H1 (cell line): ENCODE measurements around the gene COPZ2. TPM values are rescaled to one million over a fixed set of nuclear protein-coding genes. Genes with fewer than 3 reads are reported as not detected.

Source experiments
- CTCF ChIA-PET: fragments of 300-600 bp; sonication (Branson Sonifier 250); formaldehyde crosslinking; loops from one replicate; lab custom pipeline; 2021; ENCODE audit not compliant: partially characterized antibody; lab: Charles Lee
- POLR2A ChIA-PET: fragments of 300-600 bp; sonication (Branson Sonifier 250); formaldehyde crosslinking; loops from one replicate; lab custom pipeline; 2021; ENCODE audit warnings: inconsistent platforms; ENCODE audit not compliant: partially characterized antibody; lab: Charles Lee
- DNase-seq, 2 experiments: peaks; one replicate each; pipeline versions ENCODE4 v3.0.0 to v3.0.0-alpha.2; 2010 to 2022; ENCODE audit warnings: low spot score in 2 of 2, low read depth in 1 of 2, mixed read lengths in 1 of 2
- FAIRE-seq: peaks from 2 replicates; lab custom pipeline; 2011; peaks lifted over from hg19 to GRCh38; lab: Jason Lieb, UNC
- H2AFZ ChIP-seq: 2 replicates; pipeline ENCODE4 v1.8.1; 2012; ENCODE audit warnings: low read length, inconsistent platforms
- H2AK5ac ChIP-seq: 2 replicates; pipeline ENCODE4 v1.6.1; 2013; ENCODE audit warnings: low read depth, low read length
- H2BK120ac ChIP-seq: replicated peaks from 2 replicates; pipeline ENCODE3; 2013; ENCODE audit warnings: low read depth, low read length, inconsistent platforms
- H2BK12ac ChIP-seq: 2 replicates; pipeline ENCODE4 v1.6.1; 2013; ENCODE audit warnings: low read depth, low read length
- H2BK15ac ChIP-seq: 2 replicates; pipeline ENCODE4 v1.6.1; 2013; ENCODE audit warnings: low read length
- H2BK20ac ChIP-seq: 2 replicates; pipeline ENCODE4 v1.6.1; 2013; ENCODE audit warnings: low read length
- H2BK5ac ChIP-seq: 2 replicates; pipeline ENCODE4 v1.6.1; 2013; ENCODE audit warnings: low read depth, low read length
- H3K14ac ChIP-seq: 2 replicates; pipeline ENCODE4 v1.6.1; 2013; ENCODE audit warnings: inconsistent platforms; ENCODE audit not compliant: insufficient read length
- H3K18ac ChIP-seq: 2 replicates; pipeline ENCODE4 v1.6.1; 2013; ENCODE audit warnings: low read length; ENCODE audit errors: extremely low read depth
- H3K23ac ChIP-seq: 2 replicates; pipeline ENCODE4 v1.6.1; 2013; ENCODE audit warnings: inconsistent platforms; ENCODE audit not compliant: insufficient read length
- H3K23me2 ChIP-seq: 2 replicates; pipeline ENCODE4 v1.6.1; 2013; ENCODE audit warnings: low read depth, low read length
- H3K27ac ChIP-seq: 2 replicates; pipeline ENCODE4 v1.6.1; 2011; ENCODE audit warnings: low read depth, low read length, inconsistent platforms
- H3K27me3 ChIP-seq, 4 experiments: replicated peaks in 1 of 4; 1 replicate in 1 of 4; 2 replicates in 3 of 4; pipeline versions ENCODE4 v1.6.1 to v1.8.1; 2011 to 2013; ENCODE audit warnings: low read length in 3 of 4, mild to moderate bottlenecking in 3 of 4, inconsistent platforms in 2 of 4, mixed read lengths in 2 of 4, moderate library complexity in 1 of 4; ENCODE audit not compliant: control insufficient read depth in 3 of 4, insufficient read depth in 3 of 4; ENCODE audit errors: extremely low read depth in 1 of 4
- H3K36me3 ChIP-seq, 4 experiments: 2 replicates each; pipeline versions ENCODE4 v1.6.1 to v1.8.1; 2011 to 2013; ENCODE audit warnings: mild to moderate bottlenecking in 4 of 4, low read length in 3 of 4, moderate library complexity in 2 of 4, control low read depth in 1 of 4, inconsistent platforms in 1 of 4; ENCODE audit not compliant: insufficient read depth in 4 of 4, control insufficient read depth in 2 of 4
- H3K4ac ChIP-seq: replicated peaks from 2 replicates; pipeline ENCODE3; 2013; ENCODE audit warnings: low read length, low read depth, mixed read lengths, inconsistent platforms; ENCODE audit not compliant: insufficient read length
- H3K4me1 ChIP-seq, 4 experiments: replicated peaks in 1 of 4; 1 replicate in 1 of 4; 2 replicates in 3 of 4; pipeline versions ENCODE4 v1.6.1 to v1.8.1; 2011 to 2013; ENCODE audit warnings: low read length in 3 of 4, inconsistent platforms in 2 of 4, mixed read lengths in 1 of 4; ENCODE audit not compliant: insufficient read depth in 4 of 4, control insufficient read depth in 3 of 4
- H3K4me2 ChIP-seq, 2 experiments: 2 replicates each; pipeline versions ENCODE4 v1.6.1 to v1.8.1; 2011 to 2013; ENCODE audit warnings: low read depth in 2 of 2, low read length in 2 of 2, control low read depth in 1 of 2, inconsistent platforms in 1 of 2, mild to moderate bottlenecking in 1 of 2; ENCODE audit not compliant: insufficient read depth in 1 of 2
- H3K4me3 ChIP-seq, 4 experiments: fragments of 200-600, 300-600 bp in 1 of 4; sonication (generic), shearing (Covaris generic), sonication (Bioruptor Twin) in 1 of 4; 2 replicates each; pipeline versions ENCODE4 v1.5.1 to v1.8.1; 2011 to 2016; ENCODE audit warnings: low read length in 4 of 4, low read depth in 3 of 4, control low read depth in 2 of 4, inconsistent platforms in 2 of 4, mild to moderate bottlenecking in 2 of 4, mixed read lengths in 1 of 4, moderate library complexity in 1 of 4; ENCODE audit not compliant: insufficient read depth in 2 of 4; ENCODE audit errors: extremely low read depth in 1 of 4
- H3K56ac ChIP-seq: replicated peaks from 2 replicates; pipeline ENCODE3; 2013; ENCODE audit warnings: low read depth, mild to moderate bottlenecking, mixed read lengths, low read length, inconsistent platforms; ENCODE audit not compliant: insufficient read length
- H3K79me1 ChIP-seq: 2 replicates; pipeline ENCODE4 v1.6.1; 2013; ENCODE audit warnings: low read depth, low read length, control low read depth
- H3K79me2 ChIP-seq, 2 experiments: 2 replicates each; pipeline versions ENCODE4 v1.6.1 to v1.8.1; 2012 to 2013; ENCODE audit warnings: low read length in 2 of 2, mild to moderate bottlenecking in 2 of 2, inconsistent platforms in 1 of 2; ENCODE audit not compliant: insufficient read depth in 2 of 2, control insufficient read depth in 1 of 2
- H3K9ac ChIP-seq, 4 experiments: replicated peaks in 1 of 4; 1 replicate in 1 of 4; 2 replicates in 3 of 4; pipeline versions ENCODE4 v1.6.1 to v1.8.1; 2011 to 2013; ENCODE audit warnings: low read depth in 3 of 4, low read length in 3 of 4, control low read depth in 2 of 4, mild to moderate bottlenecking in 2 of 4, moderate library complexity in 2 of 4, inconsistent platforms in 1 of 4; ENCODE audit errors: extremely low read depth in 1 of 4
- H3K9me3 ChIP-seq, 2 experiments: 2 replicates each; pipeline versions ENCODE4 v1.6.1 to v1.8.1; 2012 to 2013; ENCODE audit warnings: mild to moderate bottlenecking in 2 of 2, moderate library complexity in 2 of 2, control low read depth in 1 of 2, inconsistent platforms in 1 of 2, low read depth in 1 of 2, low read length in 1 of 2, mixed read lengths in 1 of 2; ENCODE audit not compliant: insufficient read depth in 2 of 2
- H4K20me1 ChIP-seq, 2 experiments: replicated peaks in 1 of 2; 2 replicates each; pipeline versions ENCODE3 to v1.8.1; 2011 to 2013; ENCODE audit warnings: inconsistent platforms in 2 of 2, low read length in 2 of 2, mild to moderate bottlenecking in 1 of 2; ENCODE audit not compliant: insufficient read depth in 2 of 2, control insufficient read depth in 1 of 2
- H4K5ac ChIP-seq: 2 replicates; pipeline ENCODE4 v1.6.1; 2013; ENCODE audit warnings: low read length, low read depth, mixed read lengths, inconsistent platforms; ENCODE audit not compliant: insufficient read length
- H4K8ac ChIP-seq: 2 replicates; pipeline ENCODE4 v1.8.0; 2013; ENCODE audit warnings: mild to moderate bottlenecking, moderate library complexity, low read length, inconsistent platforms; ENCODE audit not compliant: insufficient read depth; ENCODE audit errors: extremely low read depth
- H4K91ac ChIP-seq: replicated peaks from 2 replicates; pipeline ENCODE3; 2013; ENCODE audit warnings: low read length, mixed read lengths, inconsistent platforms; ENCODE audit not compliant: insufficient read length
- CEBPB ChIP-seq: IDR thresholded peaks from 2 replicates; pipeline ENCODE4 v1.6.1; 2012; ENCODE audit warnings: low read depth, low read length
- POLR2A ChIP-seq, 2 experiments: IDR thresholded peaks; 1 replicate in 1 of 2; 2 replicates in 1 of 2; pipeline ENCODE4 v1.6.1; 2011; ENCODE audit warnings: low read depth in 2 of 2, low read length in 2 of 2, mild to moderate bottlenecking in 2 of 2; ENCODE audit errors: control extremely low read depth in 1 of 2
- WGBS, 2 experiments: shearing (Covaris generic) in 1 of 2; methylation state at CpG; one replicate each; pipeline versions ENCODE4 v1.1.6 to v1.1.7; 2013 to 2015; ENCODE audit warnings: low lambda C conversion rate in 2 of 2, mixed read lengths in 2 of 2, inconsistent platforms in 1 of 2, low coverage in 1 of 2, missing lambda C conversion rate in 1 of 2; ENCODE audit not compliant: insufficient replicate concordance in 2 of 2, insufficient coverage in 1 of 2, insufficient read length in 1 of 2; ENCODE audit errors: extremely low coverage in 1 of 2, missing lambda C conversion rate in 1 of 2; 5-methylcytosine and 5-hydroxymethylcytosine counted together
- polyA plus RNA-seq, 7 experiments: library from polyadenylated mRNA; depleted of rRNA in 3 of 7; stranded (reverse) in 5 of 7; unstranded in 2 of 7; fragments of >200 nt in 5 of 7; fragments of 200-250 nt in 2 of 7; gene quantifications; 1 replicate in 5 of 7; 2 replicates in 1 of 7; 4 replicates in 1 of 7; pipeline versions ENCODE4 v1.2.1 to v1.2.3, GENCODE V29; 2011 to 2013; ENCODE audit warnings: missing spikeins in 2 of 7, mixed read lengths in 2 of 7
- total RNA-seq: library from RNA; stranded (reverse); fragmentation: NEBNext Ultra II Directional; extraction: Animal tissue kit (Norgen Biotek cat#: 25700); gene quantifications from 2 replicates; pipeline ENCODE4 v1.2.1, GENCODE V29; 2021
- TF ChIP-seq, protein P1 (sequence below), 3 experiments: IDR thresholded peaks; 1 replicate in 2 of 3; 2 replicates in 1 of 3; pipeline versions ENCODE4 v1.5.1 to v1.6.1; 2011; ENCODE audit warnings: low read length in 3 of 3, mild to moderate bottlenecking in 3 of 3, inconsistent platforms in 2 of 3, low read depth in 1 of 3, moderate library complexity in 1 of 3; ENCODE audit not compliant: insufficient read depth in 1 of 3; ENCODE audit errors: control extremely low read depth in 1 of 3

COPZ2 gene
- total and polyA plus RNA-seq, 2 of the 8 experiments (the other 6 are each of a cell fraction or from before 2014, with no cell fraction given): 0.24 TPM; not detected in 1

DNA sequence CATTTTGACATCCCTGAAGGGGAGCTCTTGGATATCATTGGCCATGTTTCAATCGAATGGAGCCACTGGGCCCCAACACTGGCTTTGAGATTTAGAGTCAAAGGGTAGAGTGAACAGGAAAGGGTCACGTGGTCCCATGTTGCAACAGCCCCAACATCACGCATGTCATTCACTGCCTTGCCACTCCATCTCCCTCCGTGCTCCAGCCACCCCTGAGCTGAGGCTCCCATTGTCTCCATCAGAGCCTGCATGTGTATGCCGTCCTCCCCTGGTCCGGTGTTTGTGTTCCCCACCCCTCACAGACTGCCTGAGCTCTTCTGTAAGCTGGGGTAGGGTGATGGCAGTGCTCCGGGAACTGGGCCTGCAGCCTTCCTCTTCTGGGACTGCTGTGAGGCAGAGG, 22.7 kb upstream of the COPZ2 start:
- Histone ChIP-seq H3K4me2 (no peak overlapping the region), H2BK20ac (no peak overlapping the region), H4K8ac (no peak overlapping the region), H4K91ac (no peak overlapping the region), H3K4me3 (no peak overlapping the region), H2BK120ac (no peak overlapping the region), H3K4ac (no peak overlapping the region), H3K79me1 (peaks cover 17% of the 10 kb centered on the region), H3K4me1 (peaks cover 4 to 19% (median 12%) of the 10 kb centered on the region in 4 experiments), H3K36me3 (peaks cover 33 to 87% (median 58%) of the 10 kb centered on the region in 4 experiments), H4K20me1 (peaks cover 15 to 31% of the 10 kb centered on the region in 2 experiments), H3K23me2 (peaks cover 3% of the 10 kb centered on the region; the same call in 1 of the 2 replicates), H3K9me3 (no peaks in the 10 kb centered on the region), H2BK15ac (no peak overlapping the region), H3K79me2 (peaks cover 0 to 48% of the 10 kb centered on the region in 2 experiments; a peak in 2 of 4 replicates), H3K14ac (no peak overlapping the region), H3K27me3 (no peaks in the 10 kb centered on the region), H2AK5ac (no peak overlapping the region), H3K9ac (no peak overlapping the region), H3K56ac (no peak overlapping the region), H3K27ac (no peak overlapping the region), H3K18ac (no peak overlapping the region), H3K23ac (no peak overlapping the region), H2BK5ac (no peak overlapping the region), H4K5ac (no peak overlapping the region), H2BK12ac (no peak overlapping the region), H2AFZ (no peak overlapping the region)
- DNase-seq: no peak
- ChIA-PET CTCF (interaction anchor here (1.2 to 14.5 kb wide), 6 partner anchors 8 to 32 kb away, joined by 4 to 203 read pairs (median 43); no protein-coding TSS in a partner anchor), POLR2A (interaction anchor here (0.8 to 41.8 kb wide), 9 partner anchors 6 to 91 kb away, joined by 3 to 1227 read pairs (median 9); partner anchors contain the start of genes CBX1, COPZ2, NFE2L1 and SNX11)
- TF ChIP-seq POLR2A (IDR thresholded peaks at IDR 0.05; ENCODE audit: control extremely low read depth in 1 of 2, low read depth in 2 of 2, low read length in 2 of 2): peak in 1 of 2 experiments; percentile 48; a peak in 2 of 3 replicates
- TF ChIP-seq CEBPB: no peak
- TF ChIP-seq, protein P1, sequence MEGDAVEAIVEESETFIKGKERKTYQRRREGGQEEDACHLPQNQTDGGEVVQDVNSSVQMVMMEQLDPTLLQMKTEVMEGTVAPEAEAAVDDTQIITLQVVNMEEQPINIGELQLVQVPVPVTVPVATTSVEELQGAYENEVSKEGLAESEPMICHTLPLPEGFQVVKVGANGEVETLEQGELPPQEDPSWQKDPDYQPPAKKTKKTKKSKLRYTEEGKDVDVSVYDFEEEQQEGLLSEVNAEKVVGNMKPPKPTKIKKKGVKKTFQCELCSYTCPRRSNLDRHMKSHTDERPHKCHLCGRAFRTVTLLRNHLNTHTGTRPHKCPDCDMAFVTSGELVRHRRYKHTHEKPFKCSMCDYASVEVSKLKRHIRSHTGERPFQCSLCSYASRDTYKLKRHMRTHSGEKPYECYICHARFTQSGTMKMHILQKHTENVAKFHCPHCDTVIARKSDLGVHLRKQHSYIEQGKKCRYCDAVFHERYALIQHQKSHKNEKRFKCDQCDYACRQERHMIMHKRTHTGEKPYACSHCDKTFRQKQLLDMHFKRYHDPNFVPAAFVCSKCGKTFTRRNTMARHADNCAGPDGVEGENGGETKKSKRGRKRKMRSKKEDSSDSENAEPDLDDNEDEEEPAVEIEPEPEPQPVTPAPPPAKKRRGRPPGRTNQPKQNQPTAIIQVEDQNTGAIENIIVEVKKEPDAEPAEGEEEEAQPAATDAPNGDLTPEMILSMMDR (IDR thresholded peaks at IDR 0.05; ENCODE audit: control extremely low read depth in 1 of 3, insufficient read depth in 1 of 3, low read depth in 1 of 3, low read length in 3 of 3): no peak
- FAIRE-seq: no peak
- WGBS, 2 experiments: 97% methylated on average over 7 of the region's 7 CpGs; no CpG with 5 or more reads in 1 of the 2 experiments
